ENCODE data around the gene WWOX. TPM values are rescaled to one million over a fixed set of nuclear protein-coding genes. Genes with fewer than 3 reads are reported as not detected.
A peak's percentile ranks its signal among the peaks of the same experiment; 100 is the strongest.

The WWOX gene
- total and polyA plus RNA-seq, 2 of the 13 experiments (the other 11 are each of a cell fraction or from before 2014, with no cell fraction given) = 9.1 to 37.4 TPM

GRCh38 chr16:78505544-78506366 is 406.3 kb downstream of the WWOX start (continued):
- TF ChIP-seq ZBTB2 (CRISPR knock-in tag; IDR thresholded peaks at IDR 0.05; ENCODE audit: low read depth) = no peak
- no peak for TF ChIP-seq SRF (IDR thresholded peaks at IDR 0.05; ENCODE audit: low read depth, low read length)
- no peak for TF ChIP-seq RBFOX2 (IDR thresholded peaks at IDR 0.05; ENCODE audit: low read depth, low read length)
- no peak for TF ChIP-seq CCDC6 (CRISPR knock-in tag; IDR thresholded peaks at IDR 0.05)
- TF ChIP-seq RFXANK (CRISPR knock-in tag; IDR thresholded peaks at IDR 0.05) = peak; percentile 23; the same call in 1 of the 2 replicates
- 0 out of 2 replicates have a peak, but pooled peaks have one; percentile 26 for TF ChIP-seq ZBTB7B (CRISPR knock-in tag; IDR thresholded peaks at IDR 0.05)
- no peak for TF ChIP-seq ZKSCAN1 (IDR thresholded peaks at IDR 0.05; ENCODE audit: low read length)
- TF ChIP-seq ZNF605 (CRISPR knock-in tag; IDR thresholded peaks at IDR 0.05) = peak; percentile 71
- no peak for TF ChIP-seq FUBP1 (CRISPR knock-in tag; IDR thresholded peaks at IDR 0.05; ENCODE audit: borderline replicate concordance)
- TF ChIP-seq PAF1 (CRISPR knock-in tag; IDR thresholded peaks at IDR 0.05) = no peak
- TF ChIP-seq LBX2 (CRISPR knock-in tag; IDR thresholded peaks at IDR 0.05; ENCODE audit: borderline replicate concordance) = no peak
- no peak for TF ChIP-seq ZFP82 (CRISPR knock-in tag; IDR thresholded peaks at IDR 0.05; ENCODE audit: borderline replicate concordance)
- 0 out of 2 replicates have a peak, but pooled peaks have one; percentile 16 for TF ChIP-seq ZNF362 (CRISPR knock-in tag; IDR thresholded peaks at IDR 0.05; ENCODE audit: borderline replicate concordance)
- no peak for TF ChIP-seq CCAR2 (optimal IDR thresholded peaks at IDR 0.05; ENCODE audit: low read depth, low read length)
- peak; percentile 67 for TF ChIP-seq XRCC5 (optimal IDR thresholded peaks at IDR 0.05; ENCODE audit: low read length)
- TF ChIP-seq CBX2 (IDR thresholded peaks at IDR 0.05; ENCODE audit: low read depth, low read length) = no peak
- TF ChIP-seq CBX2 (CRISPR knock-in tag; IDR thresholded peaks at IDR 0.05; ENCODE audit: low read depth) = no peak
- TF ChIP-seq ISX (CRISPR knock-in tag; conservative IDR thresholded peaks at IDR 0.05) = no peak
- TF ChIP-seq PRDM15 (CRISPR knock-in tag; IDR thresholded peaks at IDR 0.05) = no peak; the same call in 1 of the 2 replicates
- TF ChIP-seq ZNF383 (CRISPR knock-in tag; IDR thresholded peaks at IDR 0.05; ENCODE audit: borderline replicate concordance) = no peak
- no peak for TF ChIP-seq ZNF569 (CRISPR knock-in tag; IDR thresholded peaks at IDR 0.05; ENCODE audit: borderline replicate concordance)
- peak; percentile 62 for TF ChIP-seq STAG1 (CRISPR knock-in tag; IDR thresholded peaks at IDR 0.05)
